Memory B cell (primary cell): ENCODE data around the gene PMEPA1.

Experiments
- ATAC-seq: fragments of 150-1000 bp; cut with Tn5 transposase; 2 replicates; pipeline ENCODE4 v1.10.0; 2021; ENCODE audit warnings: low read depth, mild to moderate bottlenecking, moderate library complexity
- DNase-seq, 2 donors: peaks; one replicate each; pipeline ENCODE4 v3.0.0; 2022; ENCODE audit warnings: low spot score in 2 of 2
- H3K27ac Mint-ChIP-seq: one replicate; pipeline ENCODE4 v1.8.0; 2022; ENCODE audit warnings: mild to moderate bottlenecking, moderate library complexity, mixed read lengths
- H3K27me3 Mint-ChIP-seq: one replicate; pipeline ENCODE4 v1.8.0; 2022; ENCODE audit warnings: mixed read lengths
- H3K36me3 Mint-ChIP-seq: one replicate; pipeline ENCODE4 v1.8.0; 2022; ENCODE audit warnings: mild to moderate bottlenecking, mixed read lengths
- H3K4me1 Mint-ChIP-seq: one replicate; pipeline ENCODE4 v1.8.0; 2022; ENCODE audit warnings: mixed read lengths
- H3K4me3 Mint-ChIP-seq: one replicate; pipeline ENCODE4 v1.8.0; 2022; ENCODE audit warnings: mild to moderate bottlenecking, moderate library complexity, mixed read lengths
- H3K9me3 Mint-ChIP-seq: one replicate; pipeline ENCODE4 v1.8.0; 2022; ENCODE audit warnings: mixed read lengths

Gene PMEPA1

DNA sequence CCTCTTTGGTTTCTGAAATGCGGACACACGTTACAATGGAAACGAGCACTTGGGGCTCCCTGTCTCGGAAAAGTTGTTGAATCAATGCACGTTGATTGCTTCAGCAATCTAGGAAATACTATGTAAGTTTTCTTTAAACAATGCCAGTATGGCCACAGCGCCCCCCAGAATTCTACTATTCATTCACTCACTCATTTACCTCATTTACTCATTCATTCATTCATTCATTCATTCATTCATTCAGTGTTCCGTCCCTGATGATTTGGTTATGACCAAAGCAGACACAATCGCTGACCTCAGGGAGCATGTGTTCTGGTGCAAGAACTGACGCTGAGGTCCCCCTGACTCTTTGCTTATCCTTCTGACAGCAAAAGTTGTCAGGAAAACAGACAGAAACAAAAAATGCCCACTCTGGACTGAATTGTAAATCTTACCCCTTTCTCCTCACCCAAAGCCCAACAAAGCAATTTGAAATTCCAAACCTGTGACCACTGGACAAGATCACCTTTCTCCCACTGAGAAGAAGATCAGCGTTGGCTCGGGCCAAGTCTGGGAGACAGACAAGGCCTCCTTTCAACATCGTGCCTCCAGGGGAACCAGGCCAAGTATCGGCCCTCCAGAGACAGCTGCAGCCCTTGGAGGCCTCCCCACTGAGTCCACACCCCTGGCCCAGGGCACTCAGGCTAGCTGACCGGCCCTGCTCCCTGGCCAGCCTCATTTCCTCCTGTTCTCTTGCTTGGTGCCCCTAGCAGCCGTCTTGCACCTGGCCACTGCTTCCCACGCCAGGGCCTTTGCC lies 15.0 kb upstream of the PMEPA1 start:
- no peak overlapping the region for H3K27ac Mint-ChIP-seq
- no peaks in the 10 kb centered on the region for H3K36me3 Mint-ChIP-seq
- peaks cover 4% of the 10 kb centered on the region for H3K4me1 Mint-ChIP-seq
- ATAC-seq (no peak), DNase-seq (no peak)
- H3K4me3 Mint-ChIP-seq, result no peak overlapping the region
- peaks cover 13% of the 10 kb centered on the region for H3K27me3 Mint-ChIP-seq
- no peaks in the 10 kb centered on the region for H3K9me3 Mint-ChIP-seq

DNA sequence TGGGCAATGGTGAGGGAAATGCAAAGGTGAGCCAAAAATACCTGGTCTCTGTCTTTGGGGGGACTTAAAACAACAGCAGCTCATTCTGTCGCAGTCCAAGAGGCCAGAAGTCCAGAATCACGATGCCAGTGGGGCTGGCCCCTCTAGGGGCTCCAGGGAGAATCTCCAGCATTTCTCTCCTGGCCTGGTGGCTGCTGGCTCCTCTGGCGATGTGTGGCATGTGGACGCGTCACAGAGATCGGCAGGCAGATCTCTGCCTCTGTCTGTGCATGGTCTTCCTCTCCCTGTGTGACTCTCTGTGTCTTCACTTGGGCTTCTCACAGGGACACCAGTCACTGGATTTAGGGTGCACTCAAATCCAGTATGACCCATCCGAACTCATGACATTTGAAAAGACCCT lies 14.0 kb upstream of the PMEPA1 start:
- Mint-ChIP-seq H3K4me1 (peaks cover 5% of the 10 kb centered on the region), H3K27ac (no peak overlapping the region), H3K9me3 (no peaks in the 10 kb centered on the region), H3K27me3 (peaks cover 13% of the 10 kb centered on the region), H3K36me3 (no peaks in the 10 kb centered on the region), H3K4me3 (no peak overlapping the region)
- no peak for DNase-seq
- ATAC-seq, result no peak

DNA sequence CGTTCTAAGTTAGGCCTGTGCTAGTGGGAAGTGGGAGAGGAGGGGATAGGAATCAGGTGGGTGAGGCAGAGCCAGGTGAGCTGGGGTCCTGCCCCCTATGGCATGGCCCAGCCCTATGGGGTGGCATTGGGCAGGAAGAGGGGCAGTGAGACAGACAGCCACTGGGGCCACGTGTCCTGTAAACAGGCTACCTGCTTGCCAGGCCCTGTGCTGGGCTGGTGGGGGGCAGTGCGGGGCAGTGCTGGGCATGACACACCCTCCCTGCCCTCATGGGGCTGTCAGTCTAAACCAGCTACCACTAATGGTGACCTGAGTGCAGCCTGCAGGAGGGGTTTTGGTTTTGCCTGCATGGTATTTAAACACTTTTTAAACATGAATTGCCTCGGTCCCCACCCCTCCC lies 10.1 kb upstream of the PMEPA1 start:
- DNase-seq (no peak), ATAC-seq (no peak)
- H3K36me3 Mint-ChIP-seq, result no peaks in the 10 kb centered on the region
- H3K9me3 Mint-ChIP-seq, result no peaks in the 10 kb centered on the region
- H3K4me3 Mint-ChIP-seq, result no peak overlapping the region
- H3K4me1 Mint-ChIP-seq, result peaks cover 4% of the 10 kb centered on the region
- no peak overlapping the region for H3K27ac Mint-ChIP-seq
- peaks cover 10% of the 10 kb centered on the region for H3K27me3 Mint-ChIP-seq

DNA sequence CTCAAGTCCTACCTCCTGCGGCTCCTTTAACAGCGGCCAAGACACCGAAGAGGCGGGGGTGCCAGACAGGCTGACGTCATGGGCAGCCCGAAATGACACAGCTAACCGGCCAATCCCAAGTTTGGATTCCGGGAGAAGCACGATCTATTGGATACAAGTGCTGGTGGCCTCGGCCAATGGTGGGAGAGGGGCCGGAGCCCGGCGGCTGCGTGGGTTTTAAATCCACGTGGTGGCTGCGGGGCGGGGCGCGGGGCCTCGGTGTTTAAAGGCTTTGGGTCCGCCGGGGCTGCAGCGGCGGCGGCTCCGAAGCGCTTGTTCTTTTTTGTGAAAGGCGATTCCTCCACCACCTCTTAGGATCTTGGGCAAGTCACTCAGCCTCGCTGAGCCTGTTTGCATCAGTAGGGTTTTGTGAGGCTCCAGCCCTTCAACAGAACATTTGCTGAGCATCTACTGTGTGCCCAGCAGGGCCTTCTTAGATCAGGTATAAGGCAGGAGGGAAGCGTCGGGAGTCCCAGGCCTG lies 8.7 kb upstream of the PMEPA1 start:
- peak overlapping the region; percentile 62 for H3K4me3 Mint-ChIP-seq
- no peaks in the 10 kb centered on the region for H3K9me3 Mint-ChIP-seq
- peak; percentile 98 for ATAC-seq
- no peak overlapping the region for H3K27ac Mint-ChIP-seq
- peaks cover 4% of the 10 kb centered on the region for H3K4me1 Mint-ChIP-seq
- DNase-seq, result peak; percentile 78 to 86
- H3K36me3 Mint-ChIP-seq, result no peaks in the 10 kb centered on the region
- H3K27me3 Mint-ChIP-seq, result peaks cover 6% of the 10 kb centered on the region

DNA sequence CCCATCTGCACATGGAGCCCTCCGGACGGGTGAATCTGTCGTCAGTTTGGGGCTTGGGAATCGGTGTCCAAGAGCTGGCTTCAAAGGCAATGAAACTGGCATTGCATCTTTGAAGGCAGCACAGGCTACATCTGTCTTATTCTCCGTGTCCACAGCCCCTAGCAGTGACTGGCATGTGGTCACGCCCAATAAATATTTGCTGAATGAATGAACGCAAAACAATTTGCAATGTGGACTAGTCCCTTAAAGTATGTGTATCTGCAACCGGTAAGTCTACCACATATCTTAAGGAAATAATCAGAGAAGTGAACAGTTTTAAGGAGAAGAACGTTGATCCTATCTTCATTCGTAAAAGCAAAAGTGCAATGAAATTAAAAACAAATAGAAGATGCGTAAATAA lies 8.0 kb upstream of the PMEPA1 start:
- ATAC-seq, result no peak
- Mint-ChIP-seq H3K36me3 (no peaks in the 10 kb centered on the region), H3K4me3 (peak overlapping the region; percentile 35), H3K27me3 (peaks cover 3% of the 10 kb centered on the region), H3K27ac (no peak overlapping the region), H3K9me3 (no peaks in the 10 kb centered on the region), H3K4me1 (peaks cover 9% of the 10 kb centered on the region)
- DNase-seq, result no peak

DNA sequence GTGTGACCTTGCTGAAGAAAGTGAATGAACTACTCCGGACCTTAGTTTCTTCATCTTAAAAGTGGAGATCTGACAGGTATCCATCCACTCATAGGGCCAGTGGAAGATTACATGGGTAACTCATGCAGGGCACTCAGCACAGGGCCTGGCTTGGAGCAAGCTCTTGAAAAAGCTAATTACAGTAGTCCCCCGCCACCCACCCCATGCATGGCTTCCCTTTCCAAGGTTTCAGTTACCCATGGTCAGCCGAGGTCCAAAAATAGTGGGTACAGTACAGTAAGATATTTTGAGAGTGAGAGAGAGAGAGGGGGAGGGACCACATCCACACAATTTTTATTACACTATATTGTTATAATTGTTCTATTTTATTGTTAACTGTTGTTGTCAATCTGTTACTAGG lies 7.1 kb upstream of the PMEPA1 start:
- no peak for DNase-seq
- Mint-ChIP-seq H3K4me3 (no peak overlapping the region), H3K9me3 (no peaks in the 10 kb centered on the region), H3K27me3 (peaks cover 5% of the 10 kb centered on the region), H3K4me1 (peaks cover 9% of the 10 kb centered on the region), H3K36me3 (no peaks in the 10 kb centered on the region), H3K27ac (no peak overlapping the region)
- ATAC-seq, result no peak

DNA sequence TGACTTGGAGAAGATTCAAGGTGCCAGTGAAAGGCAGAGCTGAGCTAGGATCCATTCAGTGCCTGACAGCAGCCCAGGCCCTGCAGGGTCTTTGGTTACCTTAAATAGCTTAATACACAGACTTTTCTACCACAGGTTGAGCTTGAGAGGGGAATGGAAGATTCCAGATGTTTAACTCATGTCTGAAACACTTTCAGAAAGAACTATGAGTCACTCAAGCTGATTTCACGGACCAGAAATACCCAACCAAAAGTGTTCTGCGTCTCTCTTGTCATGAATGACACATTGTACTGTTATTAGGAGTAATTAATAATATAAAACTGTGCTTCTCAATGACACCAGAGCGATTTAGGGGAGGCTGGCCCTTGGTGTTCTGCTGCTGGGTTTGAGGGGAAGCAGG lies 6.4 kb upstream of the PMEPA1 start:
- no peak overlapping the region for H3K27ac Mint-ChIP-seq
- H3K9me3 Mint-ChIP-seq, result no peaks in the 10 kb centered on the region
- no peak overlapping the region for H3K4me3 Mint-ChIP-seq
- DNase-seq, result no peak
- peaks cover 9% of the 10 kb centered on the region for H3K4me1 Mint-ChIP-seq
- ATAC-seq, result no peak
- no peaks in the 10 kb centered on the region for H3K36me3 Mint-ChIP-seq
- peaks cover 5% of the 10 kb centered on the region for H3K27me3 Mint-ChIP-seq

DNA sequence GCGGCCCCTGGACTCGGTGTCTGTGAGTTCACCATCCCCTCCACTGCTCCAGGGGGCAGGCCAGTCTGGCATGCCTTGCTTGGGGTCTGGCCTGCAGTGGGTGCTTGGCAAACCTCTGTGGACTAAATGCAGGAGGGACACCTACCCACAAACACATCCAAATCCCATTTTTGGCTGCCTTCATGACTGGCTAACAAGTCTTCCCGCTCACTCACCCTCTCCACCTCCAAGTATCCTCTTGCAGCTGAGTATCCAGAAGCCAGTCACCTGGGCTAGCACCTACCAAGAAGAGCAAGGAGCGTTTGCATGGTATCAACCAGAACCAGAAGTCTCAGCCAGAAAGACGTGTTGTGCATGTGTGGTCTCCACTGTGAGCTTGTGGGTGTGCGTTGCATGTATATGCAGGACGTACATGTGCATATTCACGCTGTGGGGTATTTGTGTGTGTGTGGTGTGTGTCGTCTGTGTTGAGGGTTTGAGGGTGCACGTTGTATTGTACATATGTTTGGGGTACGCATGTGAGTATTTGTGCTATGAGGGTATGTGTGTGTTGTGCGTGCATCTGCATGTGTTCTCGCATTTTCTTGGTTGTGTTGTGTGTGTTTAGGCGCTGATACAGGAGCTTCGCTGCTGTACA lies 5.6 kb upstream of the PMEPA1 start:
- Mint-ChIP-seq H3K4me3 (no peak overlapping the region), H3K27ac (no peak overlapping the region), H3K4me1 (peaks cover 14% of the 10 kb centered on the region), H3K36me3 (no peaks in the 10 kb centered on the region), H3K27me3 (peaks cover 5% of the 10 kb centered on the region), H3K9me3 (no peaks in the 10 kb centered on the region)
- ATAC-seq (no peak), DNase-seq (no peak)

DNA sequence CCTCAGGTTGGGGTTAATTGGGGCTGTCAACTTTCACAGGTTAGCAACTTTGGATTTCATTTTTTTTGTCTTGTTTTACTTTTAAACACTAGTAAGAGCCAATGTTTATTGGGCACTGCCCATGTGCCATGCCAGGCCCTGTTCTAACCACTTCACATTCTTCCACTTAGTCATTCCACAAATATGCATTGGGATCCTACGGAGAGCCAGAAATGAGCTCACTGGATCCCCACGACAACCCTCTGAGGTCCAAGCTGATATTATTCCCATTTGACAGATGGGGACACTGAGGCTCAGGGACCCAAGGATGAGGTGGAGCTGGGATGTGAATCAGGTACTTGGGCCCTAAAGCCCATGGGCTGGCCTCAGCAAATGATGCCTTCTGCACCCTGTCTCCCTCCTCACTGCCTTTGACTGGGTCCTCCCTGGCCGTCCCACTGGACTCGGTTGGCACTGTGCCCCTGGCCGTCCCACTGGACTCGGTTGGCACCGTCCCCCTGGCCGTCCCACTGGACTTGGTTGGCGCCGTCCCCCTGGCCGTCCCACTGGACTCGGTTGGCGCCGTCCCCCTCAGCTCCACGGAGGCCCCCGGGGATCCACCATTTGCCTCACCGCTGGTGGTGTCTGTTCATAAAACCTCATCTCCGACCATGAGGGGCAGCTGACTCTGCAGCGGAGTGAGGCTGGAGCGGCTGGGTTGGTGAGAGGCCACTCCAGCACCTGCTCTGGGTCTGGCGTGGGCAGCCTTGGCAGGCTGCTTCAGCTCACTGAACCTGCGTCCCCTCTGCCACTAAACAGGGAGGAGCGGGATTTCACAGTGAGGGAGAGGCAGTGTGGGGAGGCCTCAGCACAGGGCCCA lies 4.8 kb upstream of the PMEPA1 start:
- Mint-ChIP-seq H3K27ac (no peak overlapping the region), H3K4me1 (peaks cover 14% of the 10 kb centered on the region), H3K9me3 (no peaks in the 10 kb centered on the region), H3K36me3 (no peaks in the 10 kb centered on the region), H3K27me3 (peaks cover 5% of the 10 kb centered on the region), H3K4me3 (no peak overlapping the region)
- ATAC-seq (no peak), DNase-seq (no peak)

DNA sequence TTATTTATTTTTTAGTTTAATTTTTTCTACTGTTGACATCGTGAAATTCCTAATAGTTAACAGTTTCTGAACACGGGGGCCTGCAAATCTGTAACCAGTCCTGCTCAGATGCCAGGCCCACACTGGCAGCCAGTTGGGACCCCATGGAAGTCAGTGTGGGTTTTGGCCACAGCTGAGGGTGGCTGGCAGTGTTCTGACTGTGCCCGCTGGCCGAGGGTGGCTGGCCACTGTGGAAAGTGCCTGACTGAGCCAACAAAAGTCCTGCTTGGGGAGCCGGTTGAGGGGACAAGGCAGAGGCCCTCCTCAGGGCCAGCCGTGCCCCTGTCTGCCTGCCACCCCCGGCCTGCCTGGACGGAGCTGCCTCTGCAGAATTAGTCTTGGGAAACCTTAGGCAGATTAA lies 4.1 kb upstream of the PMEPA1 start:
- Mint-ChIP-seq H3K4me1 (peaks cover 14% of the 10 kb centered on the region), H3K9me3 (no peaks in the 10 kb centered on the region), H3K27me3 (peaks cover 5% of the 10 kb centered on the region), H3K27ac (no peak overlapping the region), H3K4me3 (no peak overlapping the region), H3K36me3 (no peaks in the 10 kb centered on the region)
- DNase-seq (no peak), ATAC-seq (no peak)

DNA sequence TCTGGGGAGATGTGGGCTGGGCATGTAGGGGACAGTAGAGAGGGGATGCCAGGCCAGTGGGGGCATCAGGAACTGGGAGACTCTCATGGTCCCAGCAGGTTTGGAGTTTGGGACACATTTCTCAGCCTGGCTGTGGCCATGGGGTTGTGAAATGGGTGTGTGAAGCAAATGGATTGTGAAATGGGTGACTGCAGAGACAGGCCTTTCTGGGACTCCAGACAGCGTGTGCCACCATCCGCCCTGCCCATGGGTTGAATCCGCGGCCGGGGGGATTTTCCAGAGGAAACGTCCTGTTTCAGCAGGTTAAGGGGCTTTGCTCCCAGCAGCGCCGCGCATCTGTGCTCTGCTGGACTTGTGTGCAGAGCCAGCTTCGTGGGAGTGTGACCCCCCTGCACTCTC lies 3.7 kb upstream of the PMEPA1 start:
- DNase-seq (no peak), ATAC-seq (no peak)
- H3K36me3 Mint-ChIP-seq, result no peaks in the 10 kb centered on the region
- H3K4me3 Mint-ChIP-seq, result no peak overlapping the region
- H3K27ac Mint-ChIP-seq, result no peak overlapping the region
- H3K9me3 Mint-ChIP-seq, result no peaks in the 10 kb centered on the region
- H3K27me3 Mint-ChIP-seq, result peaks cover 5% of the 10 kb centered on the region
- peaks cover 14% of the 10 kb centered on the region for H3K4me1 Mint-ChIP-seq

DNA sequence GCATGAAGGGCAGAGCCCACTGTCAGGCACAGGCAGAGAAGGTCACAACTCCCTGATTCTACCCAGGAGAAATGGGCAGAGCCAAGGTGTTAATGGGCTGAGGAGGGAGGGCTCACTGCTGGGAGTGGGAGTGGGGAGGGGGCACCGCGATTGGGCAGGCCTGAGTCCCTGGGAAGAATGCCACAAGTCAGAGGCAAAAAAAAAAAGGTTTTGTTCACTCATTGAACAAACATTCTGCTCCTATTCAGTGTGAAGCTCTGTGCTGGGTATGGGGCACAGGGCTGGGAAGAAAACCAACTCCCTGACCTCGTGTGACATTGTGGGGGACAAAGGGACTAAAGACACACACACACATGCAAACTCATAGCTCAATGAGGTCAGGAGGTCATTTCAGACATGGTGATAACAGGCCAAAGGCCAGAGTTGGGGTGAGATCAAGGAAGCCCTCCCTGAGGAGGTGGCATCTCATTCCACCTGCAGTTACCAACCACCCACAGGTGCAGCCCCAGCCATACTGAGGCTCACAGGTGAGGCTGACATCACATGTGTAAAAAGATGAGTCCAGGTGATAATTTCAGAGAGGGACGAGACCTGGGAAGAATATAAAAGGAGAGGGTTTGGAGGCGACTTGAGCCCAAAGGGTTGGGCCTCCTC lies 3.2 kb upstream of the PMEPA1 start:
- H3K9me3 Mint-ChIP-seq, result no peaks in the 10 kb centered on the region
- peaks cover 17% of the 10 kb centered on the region for H3K4me1 Mint-ChIP-seq
- peaks cover 5% of the 10 kb centered on the region for H3K27me3 Mint-ChIP-seq
- H3K4me3 Mint-ChIP-seq, result no peak overlapping the region
- no peak for ATAC-seq
- H3K27ac Mint-ChIP-seq, result no peak overlapping the region
- no peaks in the 10 kb centered on the region for H3K36me3 Mint-ChIP-seq
- no peak for DNase-seq

DNA sequence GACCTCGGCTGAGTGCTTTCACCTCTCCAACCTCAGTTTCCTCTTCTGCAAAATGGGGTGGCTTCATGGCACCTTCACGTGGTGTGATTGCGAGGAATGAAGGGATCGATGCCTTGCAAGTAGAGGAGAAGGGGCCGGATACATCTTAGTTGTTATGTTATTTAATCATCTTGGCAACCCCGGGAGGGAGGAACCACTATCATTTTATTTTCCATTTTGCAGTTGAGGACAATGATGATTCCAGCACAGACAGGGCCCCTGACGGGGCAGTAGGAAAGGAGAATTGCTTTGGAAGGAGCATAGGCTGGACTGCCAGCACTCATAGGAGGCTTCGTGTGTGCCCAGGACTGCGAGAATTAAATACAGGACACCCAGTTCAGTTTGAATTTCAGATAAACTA lies 2.5 kb upstream of the PMEPA1 start:
- Mint-ChIP-seq H3K36me3 (no peaks in the 10 kb centered on the region), H3K4me1 (peaks cover 23% of the 10 kb centered on the region), H3K27me3 (peaks cover 5% of the 10 kb centered on the region), H3K27ac (no peak overlapping the region), H3K4me3 (no peak overlapping the region), H3K9me3 (no peaks in the 10 kb centered on the region)
- DNase-seq (no peak), ATAC-seq (no peak)

DNA sequence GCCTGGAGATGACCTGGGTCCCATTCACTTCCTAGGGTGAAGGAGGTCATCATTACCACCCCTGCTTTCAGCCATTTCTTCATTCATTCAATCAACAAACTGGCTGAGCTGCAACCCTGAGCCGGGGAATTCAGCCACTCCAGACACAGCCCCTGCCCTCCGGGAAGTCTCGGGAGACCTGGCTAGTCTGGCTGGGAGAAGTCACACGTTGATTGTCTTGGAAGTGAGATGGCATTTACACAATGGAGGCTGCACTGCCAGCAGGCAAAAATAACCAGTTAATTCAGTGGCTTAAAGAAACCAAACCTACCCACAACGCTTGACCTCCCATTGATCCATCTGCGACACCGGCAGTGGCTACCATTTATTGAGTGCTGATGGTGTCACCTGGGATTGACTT lies 2.0 kb upstream of the PMEPA1 start:
- Mint-ChIP-seq H3K36me3 (no peaks in the 10 kb centered on the region), H3K9me3 (no peaks in the 10 kb centered on the region), H3K4me1 (peaks cover 28% of the 10 kb centered on the region), H3K27ac (no peak overlapping the region), H3K4me3 (no peak overlapping the region), H3K27me3 (peaks cover 5% of the 10 kb centered on the region)
- no peak for ATAC-seq
- no peak for DNase-seq
